ENCODE measurements around the gene TRPM8.

Gene TRPM8

DNA sequence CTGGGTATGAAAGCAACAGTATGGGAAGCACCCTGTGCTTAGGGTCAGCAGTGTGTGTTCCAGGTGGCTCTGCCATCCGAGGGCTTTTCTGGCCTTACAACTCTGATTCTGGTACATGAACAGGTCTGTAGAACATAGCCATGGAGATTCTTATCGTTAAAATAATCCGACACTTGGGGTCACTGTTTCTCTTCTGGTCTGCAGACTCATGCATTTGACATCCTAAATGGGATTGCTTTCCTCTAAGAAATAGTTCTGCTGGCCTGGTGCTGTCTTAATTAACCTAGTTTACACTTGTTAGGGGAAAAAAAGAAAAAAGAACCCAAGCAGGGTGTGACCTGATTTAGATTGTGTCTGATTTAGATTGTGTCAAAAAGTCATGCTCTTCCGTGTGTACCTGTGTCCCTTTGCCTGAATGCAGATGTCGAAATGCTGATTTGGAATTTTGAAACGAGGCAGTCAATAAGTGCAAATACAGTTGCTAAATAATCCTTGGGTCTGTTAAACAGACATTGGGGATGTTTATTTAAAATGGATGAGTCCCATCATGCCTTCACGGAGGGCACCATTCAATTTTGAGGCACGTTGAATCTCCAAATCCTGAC lies 59.6 kb downstream of the TRPM8 start:
- FAIRE-seq = peak; percentile 97

GRCh38 chr2:233977296-233977837 lies 60.2 kb downstream of the TRPM8 start:
- FAIRE-seq = no peak

DNA sequence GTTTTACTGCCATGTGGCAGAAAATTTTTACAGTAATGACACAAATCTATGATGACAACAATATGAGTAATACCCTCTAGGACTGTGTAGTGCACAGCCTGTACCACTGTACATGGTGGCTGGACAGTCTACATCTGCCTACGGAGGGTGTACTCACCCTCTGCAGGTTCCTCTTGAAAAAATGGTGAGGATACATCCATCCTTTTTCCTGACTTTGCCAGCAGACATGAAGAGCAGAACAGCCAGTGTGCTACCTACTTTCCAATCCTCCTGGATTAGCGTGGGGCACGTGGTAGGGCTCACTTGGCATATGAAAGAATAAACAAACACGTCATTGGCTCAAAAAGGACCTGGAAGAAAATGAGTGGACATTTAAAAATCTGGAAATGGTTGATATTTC lies 62.6 kb downstream of the TRPM8 start:
- FAIRE-seq = no peak

DNA sequence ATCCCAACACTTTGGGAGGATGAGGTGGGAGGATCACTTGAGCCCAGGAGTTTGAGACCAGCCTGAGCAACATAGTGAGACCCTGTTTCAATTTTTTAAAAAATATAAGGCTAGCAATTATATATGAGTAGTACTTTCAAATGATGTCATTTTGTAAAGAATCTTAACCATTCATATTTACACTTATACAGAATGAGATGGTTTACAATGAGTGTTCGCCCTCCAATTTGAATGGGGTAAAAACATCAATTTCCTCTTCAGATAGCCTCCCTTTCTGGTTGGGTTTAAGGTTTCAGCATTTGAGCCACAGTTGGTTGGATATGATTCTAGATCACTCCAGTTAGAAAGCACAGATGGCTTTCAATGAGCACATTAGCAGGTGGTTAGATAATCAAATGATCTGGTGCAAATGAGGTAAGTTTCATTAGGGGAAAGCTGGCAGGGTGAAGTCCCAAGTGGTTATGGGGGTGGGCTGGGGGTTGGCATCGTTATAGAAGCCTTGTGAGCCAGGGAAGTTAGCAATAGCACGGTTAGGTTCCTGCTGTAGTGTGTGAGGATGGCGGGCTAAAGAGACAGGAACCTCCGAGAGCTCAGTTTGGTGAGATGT lies 63.9 kb downstream of the TRPM8 start:
- no peak for FAIRE-seq

GRCh38 chr2:233981574-233982420 lies 64.6 kb downstream of the TRPM8 start:
- FAIRE-seq = no peak

DNA sequence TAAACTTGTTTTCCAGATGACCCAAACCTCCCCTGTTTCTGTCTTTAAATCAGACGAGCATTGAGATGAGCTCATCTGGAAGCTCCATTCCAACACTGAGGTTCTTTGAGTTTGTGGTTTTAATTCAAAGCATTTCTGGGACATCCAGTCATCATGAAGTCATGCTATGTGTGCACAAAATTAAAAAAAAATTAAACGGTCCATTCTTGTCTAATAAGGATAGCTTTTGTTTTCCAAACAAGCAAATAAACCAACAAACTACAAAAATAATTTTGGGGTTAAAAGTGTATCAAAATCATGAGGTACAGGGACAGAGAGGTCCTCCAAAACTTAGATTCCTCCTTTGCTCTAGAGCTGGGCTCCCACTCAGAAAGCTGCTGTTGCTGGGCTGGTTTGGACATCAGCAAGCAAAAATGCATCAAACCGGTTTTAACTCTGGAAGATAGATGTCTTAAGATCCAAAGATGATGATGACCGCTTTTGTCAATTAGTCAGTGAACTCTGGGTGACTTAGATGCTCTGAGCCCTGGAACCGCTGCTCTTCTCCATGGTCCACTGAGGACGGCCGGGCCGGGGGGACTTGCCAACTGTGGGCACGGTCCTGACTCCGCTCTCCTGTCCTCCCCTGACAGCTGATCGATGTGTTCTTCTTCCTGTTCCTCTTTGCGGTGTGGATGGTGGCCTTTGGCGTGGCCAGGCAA lies 65.4 kb downstream of the TRPM8 start:
- FAIRE-seq = no peak

- FAIRE-seq = no peak
Observed at GRCh38 chr2:233983445-233983844, 66.3 kb downstream of the TRPM8 start.

DNA sequence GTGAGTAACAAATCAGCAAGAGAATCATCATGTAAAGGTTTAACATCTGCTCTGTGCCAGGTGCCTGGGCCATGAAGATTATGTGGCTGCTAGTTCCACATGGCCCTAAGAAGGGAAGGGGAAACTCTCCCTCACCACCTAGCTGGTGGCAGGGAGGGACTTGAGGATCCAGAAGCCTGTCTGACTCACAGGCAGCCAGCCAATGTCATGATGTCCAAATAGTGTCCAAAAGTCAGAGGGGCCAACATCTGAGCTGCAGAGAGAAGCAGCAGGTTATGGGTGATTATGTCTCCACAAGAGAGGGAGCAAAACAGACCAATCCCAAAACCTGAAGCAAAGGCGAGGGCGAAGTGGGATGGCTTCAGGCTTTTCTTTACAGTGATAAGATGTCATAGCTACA lies 71.4 kb downstream of the TRPM8 start:
- FAIRE-seq = no peak

DNA sequence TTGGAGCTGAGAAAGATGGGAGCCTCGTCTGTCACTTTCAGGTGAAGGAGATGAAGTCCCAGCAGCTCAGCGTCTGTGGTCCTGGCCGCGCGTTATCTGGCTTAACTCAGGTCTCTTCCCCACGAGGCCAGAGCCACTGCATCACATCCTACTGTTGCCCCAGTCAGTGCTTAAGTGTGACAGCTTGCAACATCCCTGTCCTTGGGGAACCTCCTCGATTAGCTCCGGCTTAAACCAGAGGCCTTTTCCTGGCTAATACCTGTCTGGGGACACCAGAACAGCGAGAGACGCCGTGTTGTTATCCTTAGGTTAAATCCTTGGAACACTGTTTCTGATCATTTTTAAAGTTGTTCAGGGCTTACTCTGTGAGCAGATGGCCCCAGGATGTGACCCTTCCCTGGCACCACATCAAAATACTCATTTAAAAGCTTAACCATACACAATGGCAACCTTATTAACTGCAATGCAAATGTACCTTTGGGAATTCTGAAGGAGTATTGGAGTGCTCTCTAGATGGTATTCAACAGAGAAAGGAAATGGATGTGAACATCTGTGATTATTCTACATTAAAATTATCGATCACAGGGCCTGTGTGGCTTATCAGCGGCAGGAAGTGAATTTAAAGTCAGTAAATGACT lies 72.2 kb downstream of the TRPM8 start:
- no peak for FAIRE-seq

DNA sequence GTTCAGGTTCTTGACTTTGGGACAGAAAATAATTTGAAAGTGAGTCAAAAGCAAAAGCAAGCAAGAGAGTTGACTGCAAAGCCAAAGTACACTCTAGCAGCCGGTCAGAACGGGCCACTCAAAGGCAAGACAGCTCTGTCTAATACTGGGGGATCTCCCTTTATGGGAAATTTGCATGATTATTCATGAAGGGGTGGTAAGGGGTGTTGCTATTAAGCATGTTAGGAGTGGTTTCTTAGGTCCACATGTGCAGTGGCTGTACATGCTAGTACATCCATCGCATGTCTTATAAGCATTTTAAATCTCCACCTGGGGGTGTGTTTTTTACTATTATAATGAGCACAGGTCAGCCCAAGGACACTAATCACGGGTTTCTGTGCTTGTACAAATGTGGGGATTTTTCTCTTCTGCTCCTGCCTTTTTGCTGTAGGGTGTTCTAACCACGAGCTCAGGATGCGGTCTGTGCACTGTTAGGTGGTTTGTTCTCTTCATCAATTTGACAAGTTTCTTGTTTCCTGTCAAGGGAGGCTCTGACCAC lies 73.2 kb downstream of the TRPM8 start:
- FAIRE-seq = no peak

GRCh38 chr2:233991196-233991595 lies 74.0 kb downstream of the TRPM8 start:
- FAIRE-seq = no peak

DNA sequence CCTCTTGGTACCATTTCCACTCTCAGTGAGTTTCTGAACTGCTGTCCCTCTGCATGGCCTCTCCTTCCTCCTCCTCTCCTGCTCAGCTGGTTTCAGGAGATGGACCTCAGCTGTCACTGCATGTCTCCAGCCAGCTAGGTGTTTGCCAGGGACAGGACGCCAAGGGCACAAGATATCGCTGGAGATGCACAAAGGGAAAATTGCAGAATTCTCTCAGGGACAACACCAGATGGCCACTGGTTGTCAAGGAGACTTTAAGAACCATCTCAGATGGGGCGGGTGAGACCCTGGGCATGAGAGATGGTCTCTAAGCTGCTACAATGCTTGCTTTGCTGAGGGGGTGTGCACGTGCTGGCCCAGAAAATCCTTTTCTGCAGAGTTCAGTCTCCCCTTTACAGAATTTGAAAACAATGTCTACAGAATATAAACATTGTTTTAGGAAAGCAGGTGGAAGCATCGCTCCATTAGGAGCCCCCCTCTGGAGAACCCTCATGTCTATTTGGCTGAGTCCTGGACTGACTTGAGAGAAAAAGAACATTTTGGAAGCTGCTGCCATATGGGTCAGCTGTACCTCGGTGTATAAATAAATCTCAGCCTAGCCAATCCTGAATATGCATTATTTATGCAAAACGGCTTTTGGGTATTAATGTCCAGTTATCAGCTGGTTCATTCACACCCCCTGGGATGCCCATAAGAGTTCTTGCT lies 75.5 kb downstream of the TRPM8 start:
- FAIRE-seq = no peak

GRCh38 chr2:233993461-233993860 lies 76.3 kb downstream of the TRPM8 start:
- FAIRE-seq = no peak

GRCh38 chr2:233994151-233994550 lies 77.0 kb downstream of the TRPM8 start:
- FAIRE-seq = no peak

GRCh38 chr2:233996000-233996399 lies 78.8 kb downstream of the TRPM8 start:
- no peak for FAIRE-seq

DNA sequence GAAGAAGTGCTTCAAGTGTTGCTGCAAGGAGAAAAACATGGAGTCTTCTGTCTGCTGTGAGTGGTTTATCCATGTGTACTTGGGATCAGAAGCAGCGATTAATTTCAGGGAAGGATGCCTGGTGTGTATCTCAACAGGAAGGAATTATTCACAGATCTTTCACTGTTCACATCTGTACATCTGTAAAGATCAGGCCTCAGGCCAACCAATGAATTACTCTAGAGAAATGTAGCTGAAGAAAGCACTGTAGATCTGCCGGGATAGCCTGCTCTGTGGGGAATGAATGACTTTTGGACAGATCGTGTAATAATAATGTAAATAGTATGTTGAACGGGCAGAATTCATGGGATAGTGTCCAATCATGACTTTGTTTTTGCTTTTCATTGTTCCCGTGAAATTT lies 79.3 kb downstream of the TRPM8 start:
- no peak for FAIRE-seq

- no peak for FAIRE-seq
Observed at GRCh38 chr2:233997707-233998106, 80.5 kb downstream of the TRPM8 start.

DNA sequence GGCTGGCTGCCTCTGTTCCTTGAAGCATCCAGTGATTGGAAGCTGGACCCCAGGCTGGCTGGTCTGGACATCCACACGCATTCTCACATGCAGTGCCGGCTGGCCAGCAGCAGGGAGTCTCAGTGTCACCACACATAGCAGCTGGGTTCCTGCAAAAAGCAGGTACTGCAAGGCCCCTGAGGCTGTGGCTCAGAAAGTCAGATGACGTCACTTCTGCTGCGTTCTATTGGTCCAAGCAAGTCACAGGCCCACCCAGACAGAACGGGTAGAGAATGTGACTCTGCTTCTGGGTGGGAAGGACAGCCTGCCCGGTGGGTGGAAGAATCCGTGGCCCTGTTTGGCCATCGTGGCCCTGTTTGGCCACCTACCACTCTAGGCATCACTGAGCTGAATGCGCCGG lies 82.0 kb downstream of the TRPM8 start:
- no peak for FAIRE-seq

DNA sequence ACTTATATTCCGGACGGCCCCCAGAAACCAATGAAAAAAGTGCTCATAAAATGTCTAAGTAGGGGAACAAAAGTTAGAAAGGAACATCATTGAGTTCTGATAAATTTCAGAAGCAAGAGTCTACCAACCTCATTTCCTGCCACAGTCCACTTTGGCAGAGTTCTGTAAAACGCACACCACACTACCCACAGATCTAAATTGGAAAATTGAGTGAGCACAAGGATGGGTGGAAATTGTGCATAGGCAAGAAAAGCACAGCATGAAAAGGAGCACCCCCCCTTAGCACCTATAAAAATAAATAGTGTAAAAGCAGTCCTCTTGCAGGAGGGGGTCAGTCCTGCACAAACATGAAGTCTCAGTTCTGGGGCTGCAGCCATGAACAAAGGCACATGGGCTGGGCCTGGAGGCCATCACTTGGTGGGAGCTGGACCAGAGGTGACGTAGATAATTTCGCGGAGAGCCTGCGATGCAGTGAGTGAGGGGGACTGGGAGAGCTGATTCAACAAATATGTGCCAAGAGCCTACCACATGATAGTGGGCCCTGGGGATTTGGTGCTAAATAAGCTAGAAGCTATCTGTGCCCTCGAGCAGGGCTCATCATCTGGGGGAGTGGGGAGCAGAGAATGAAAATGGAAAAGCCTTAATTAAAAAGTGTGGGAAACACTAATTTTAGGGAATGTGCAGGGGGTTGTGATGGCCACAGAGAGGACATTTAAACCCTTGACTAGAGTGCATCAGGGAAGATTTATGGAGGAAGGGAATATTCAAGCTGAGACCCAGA lies 84.4 kb downstream of the TRPM8 start:
- FAIRE-seq = no peak

- FAIRE-seq = no peak
Observed at GRCh38 chr2:234002281-234002680, 85.1 kb downstream of the TRPM8 start.
